Measurements from ENCODE around the gene CHAF1B. TPM values are rescaled to one million over a fixed set of nuclear protein-coding genes. Genes with fewer than 3 reads are reported as not detected.

The CHAF1B gene
- total and polyA plus RNA-seq, 10 of the 15 experiments (the other 5 are each of a cell fraction or from before 2014, with no cell fraction given): 5.9 to 31.5 (median 17.3) TPM

GRCh38 chr21:36422279-36423098 is 37.3 kb downstream of the CHAF1B start:
- Histone ChIP-seq H3K36me3 (ENCODE audit: control insufficient read depth in 2 of 2, insufficient read depth in 2 of 2, low read length in 1 of 2) (peaks cover 2 to 4% of the 10 kb centered on the region in 2 experiments; a peak in 3 of 4 replicates), H3K27me3 (replicated peaks in 1 of 2; ENCODE audit: control insufficient read depth in 2 of 2, insufficient read depth in 2 of 2, low read length in 1 of 2) (no peaks in the 10 kb centered on the region), H2AFZ (ENCODE audit: control insufficient read depth, low read depth, low read length) (no peak overlapping the region), H3K9ac (ENCODE audit: control insufficient read depth, insufficient read depth, low read length) (no peak overlapping the region), H3K27ac (ENCODE audit: control insufficient read depth, insufficient read depth) (no peak overlapping the region), H3K9me3 (replicated peaks; ENCODE audit: control insufficient read depth, insufficient read depth, low read length) (no peaks in the 10 kb centered on the region), H3K4me1 (ENCODE audit: control insufficient read depth, insufficient read depth, low read length) (no peaks in the 10 kb centered on the region), H3K79me2 (ENCODE audit: control insufficient read depth, insufficient read depth, low read length) (no peaks in the 10 kb centered on the region), H3K4me2 (ENCODE audit: control insufficient read depth, insufficient read depth) (no peak overlapping the region), H3K4me3 (no peak overlapping the region), H4K20me1 (ENCODE audit: control insufficient read depth, insufficient read depth) (no peaks in the 10 kb centered on the region)
- ChIA-PET POLR2A (interaction anchor here (0.6 kb wide), 1 partner anchor 19 kb away, joined by 4 read pairs; no protein-coding TSS in a partner anchor), CTCF (interaction anchor here (0.7 to 2.4 kb wide), 26 partner anchors 8 to 491 kb away, joined by 3 to 18 read pairs (median 3); no protein-coding TSS in a partner anchor), SMC1A (ENCODE audit: uncharacterized antibody, unreplicated experiment) (interaction anchor here (0.6 to 2.0 kb wide), 11 partner anchors 13 to 432 kb away, joined by 3 to 7 read pairs (median 4); no protein-coding TSS in a partner anchor), RAD21 (ENCODE audit: unreplicated experiment) (interaction anchor here (1.0 to 2.0 kb wide), 6 partner anchors 48 to 165 kb away, joined by 3 to 8 read pairs (median 4); no protein-coding TSS in a partner anchor)
- in situ Hi-C loops (cut with MboI) (loop anchor here (5.0 kb wide), 1 partner anchor 505 kb away; no protein-coding TSS in a partner anchor), intact Hi-C loops (cut with micrococcal nuclease; ENCODE audit: unreplicated experiment) (loop anchor here (5.0 to 10.0 kb wide), 2 partner anchors 50 to 302 kb away; no protein-coding TSS in a partner anchor)
- no TSS peak for BruUV-seq (replicated peaks)
- 50% methylated on average over 28 of the region's 28 CpGs for WGBS (ENCODE audit: insufficient coverage, insufficient replicate concordance, low lambda C conversion rate, missing lambda C conversion rate)
- TF ChIP-seq CTCF (IDR thresholded peaks at IDR 0.05 in 2 of 3, conservative IDR thresholded peaks at IDR 0.05 in 1 of 3; ENCODE audit: control insufficient read depth in 2 of 3, extremely low read depth in 1 of 3, insufficient read depth in 1 of 3, low read depth in 3 of 3, low read length in 3 of 3) (peak; percentile 77 to 88 (median 79)), MXI1 (IDR thresholded peaks at IDR 0.05; ENCODE audit: low read depth, low read length) (no peak), SKIL (IDR thresholded peaks at IDR 0.05; ENCODE audit: low read depth, poor library complexity, severe bottlenecking) (no peak), REST (IDR thresholded peaks at IDR 0.05; ENCODE audit: low read depth, low read length) (no peak), BACH1 (IDR thresholded peaks at IDR 0.05; ENCODE audit: borderline replicate concordance) (no peak), CHD4 (IDR thresholded peaks at IDR 0.05) (no peak), RAD21 (IDR thresholded peaks at IDR 0.05; ENCODE audit: insufficient read depth, low read depth, low read length) (peak; percentile 64), SMC3 (IDR thresholded peaks at IDR 0.05; ENCODE audit: borderline replicate concordance, low read length) (peak; percentile 52; the same call in 1 of the 2 replicates), BHLHE40 (IDR thresholded peaks at IDR 0.05; ENCODE audit: borderline replicate concordance in 1 of 2, low read depth in 2 of 2, low read length in 1 of 2) (peak in 1 of 2 experiments; percentile 48; a peak in 1 of 4 replicates), ZNF207 (IDR thresholded peaks at IDR 0.05; ENCODE audit: borderline replicate concordance) (peak; percentile 29; the same call in 1 of the 2 replicates)
- FAIRE-seq: peak; percentile 61
- DNase-seq (ENCODE audit: low read depth, low spot score): no peak
- peak; percentile 84 for ATAC-seq

Measured in GM12878 (cell line).